Ovary (tissue), 9 donors: ENCODE data around the gene DICER1. TPM values are rescaled to one million over a fixed set of nuclear protein-coding genes. Genes with fewer than 3 reads are reported as not detected.
A peak's percentile ranks its signal among the peaks of the same experiment; 100 is the strongest.

Source experiments
- DNase-seq, 5 donors: peaks; one replicate each; pipeline ENCODE4 v3.0.0-alpha.2; 2019 to 2020
- H3K27ac ChIP-seq, 2 donors: fragments of 200-600 bp; one replicate each; pipeline versions ENCODE4 v1.5.1 to v1.8.0; 2019 to 2022
- H3K27me3 ChIP-seq: fragments of 200-600 bp; one replicate; pipeline ENCODE4 v1.8.0; 2022
- H3K36me3 ChIP-seq: fragments of 200-600 bp; sonication (generic); one replicate; pipeline ENCODE4 v1.5.1; 2019
- H3K4me1 ChIP-seq: one replicate; pipeline ENCODE4 v1.8.1; 2013; ENCODE audit warnings: mild to moderate bottlenecking, moderate library complexity; ENCODE audit not compliant: insufficient read depth
- H3K4me3 ChIP-seq: fragments of 200-600 bp; sonication (generic); one replicate; pipeline ENCODE4 v1.5.1; 2017
- H3K9me3 ChIP-seq, 2 donors: fragments of 200-600 bp in 1 of 2; sonication (generic) in 1 of 2; one replicate each; pipeline versions ENCODE4 v1.5.1 to v1.8.1; 2013 to 2019; ENCODE audit warnings: mild to moderate bottlenecking in 1 of 2, moderate library complexity in 1 of 2
- EP300 ChIP-seq: sonication (generic); formaldehyde crosslinking; IDR thresholded peaks from one replicate; pipeline ENCODE4 v1.6.1; 2017; ENCODE audit warnings: antibody characterized with exemption
- POLR2A ChIP-seq: fragments of 450-650 bp; IDR thresholded peaks from one replicate; pipeline ENCODE4 v1.6.1; 2017; ENCODE audit warnings: antibody characterized with exemption, mild to moderate bottlenecking, moderate library complexity
- WGBS, 3 donors: extraction: QIAGEN DNeasy Blood & Tissue Kit in 1 of 3; methylation state at CpG; one replicate each; pipeline versions ENCODE4 v1.1.5 to v1.1.7; 2013 to 2017; 5-methylcytosine and 5-hydroxymethylcytosine counted together
- intact Hi-C, 4 donors: fragments of 100-400 bp; cut with DNase I; formaldehyde crosslinking; loops; one replicate each; pipeline versions ENCODE4 v1.11.0 to v1.15.1; 2022 to 2023
- polyA plus RNA-seq, 2 donors: library from polyadenylated mRNA; stranded (reverse); fragments of 200-250 nt in 1 of 2; fragments of 350-450 nt in 1 of 2; fragmentation: Illumina TruSeq in 1 of 2; extraction: RNeasy Lipid Tissue Mini Kit (QIAGEN cat#74804) in 1 of 2; gene quantifications; one replicate each; pipeline ENCODE4 v1.2.3, GENCODE V29; 2013 to 2014
- total RNA-seq, 7 donors: library from RNA; depleted of rRNA in 2 of 7; stranded (reverse); fragments of >200 nt in 2 of 7; fragmentation: NEBNext Ultra II Directional in 3 of 7; extraction: Animal tissue kit (Norgen Biotek cat#: 25700) in 3 of 7; gene quantifications; one replicate each; pipeline versions ENCODE4 v1.1.0 to v1.2.4, GENCODE V29; 2016 to 2023
- TF ChIP-seq, protein P1 (sequence below), 3 donors: fragments of 450-650 bp in 2 of 3; fragments of 200-600 bp in 1 of 3; IDR thresholded peaks; one replicate each; pipeline versions ENCODE4 v1.5.1 to v1.8.0; 2016 to 2022; ENCODE audit warnings: antibody characterized with exemption in 3 of 3, mild to moderate bottlenecking in 1 of 3
- donor health status: DM: no; HTN: no; CAD: no; lungs with moderate emphysema.
- donor health status: DM: no; HTN: no; CAD: no.
- donor health status: Bipolar disorder and iron deficiency.
- donor health status: DM: yes; HTN: yes; CAD: no.
- donor health status: DM: no; HTN: no; CAD: no.
- donor health status: DM: yes; HTN: yes; CAD: no.

The DICER1 gene
- total and polyA plus RNA-seq, 9 donors: 9.6 to 54.7 (median 47.4) TPM

DNA sequence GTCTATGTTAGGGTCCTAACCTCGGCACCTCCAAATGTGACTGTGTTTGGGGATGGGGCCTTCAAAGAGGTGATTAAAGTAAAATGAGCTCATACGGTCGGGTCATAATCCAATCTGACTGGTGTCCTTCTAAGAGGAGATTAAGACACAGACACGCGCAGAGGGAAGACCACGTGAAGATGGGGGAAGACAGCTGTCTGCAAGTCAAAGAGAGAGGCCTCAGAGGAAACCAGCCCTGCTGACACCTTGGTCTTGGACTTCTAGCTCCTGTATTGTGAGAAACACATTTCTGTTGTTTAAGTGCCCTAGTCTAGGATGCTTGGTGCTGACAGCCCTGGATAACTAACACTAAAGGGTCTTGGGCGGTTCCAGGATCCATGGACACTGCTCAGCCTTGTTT, 109.6 kb downstream of the DICER1 start:
- H3K27me3 ChIP-seq: no peaks in the 10 kb centered on the region
- no peak overlapping the region for H3K4me3 ChIP-seq
- intact Hi-C loops: no loop called here
- H3K27ac ChIP-seq: no peak overlapping the region
- 82 to 89% (median 87%) methylated on average over 7 of the region's 7 CpGs for WGBS, 3 donors
- H3K36me3 ChIP-seq: no peaks in the 10 kb centered on the region
- no peaks in the 10 kb centered on the region for H3K9me3 ChIP-seq
- H3K4me1 ChIP-seq: no peaks in the 10 kb centered on the region
- peak in 1 of 5 donors; percentile 4 for DNase-seq
- TF ChIP-seq EP300 (no peak), POLR2A (no peak)
- TF ChIP-seq, protein P1, sequence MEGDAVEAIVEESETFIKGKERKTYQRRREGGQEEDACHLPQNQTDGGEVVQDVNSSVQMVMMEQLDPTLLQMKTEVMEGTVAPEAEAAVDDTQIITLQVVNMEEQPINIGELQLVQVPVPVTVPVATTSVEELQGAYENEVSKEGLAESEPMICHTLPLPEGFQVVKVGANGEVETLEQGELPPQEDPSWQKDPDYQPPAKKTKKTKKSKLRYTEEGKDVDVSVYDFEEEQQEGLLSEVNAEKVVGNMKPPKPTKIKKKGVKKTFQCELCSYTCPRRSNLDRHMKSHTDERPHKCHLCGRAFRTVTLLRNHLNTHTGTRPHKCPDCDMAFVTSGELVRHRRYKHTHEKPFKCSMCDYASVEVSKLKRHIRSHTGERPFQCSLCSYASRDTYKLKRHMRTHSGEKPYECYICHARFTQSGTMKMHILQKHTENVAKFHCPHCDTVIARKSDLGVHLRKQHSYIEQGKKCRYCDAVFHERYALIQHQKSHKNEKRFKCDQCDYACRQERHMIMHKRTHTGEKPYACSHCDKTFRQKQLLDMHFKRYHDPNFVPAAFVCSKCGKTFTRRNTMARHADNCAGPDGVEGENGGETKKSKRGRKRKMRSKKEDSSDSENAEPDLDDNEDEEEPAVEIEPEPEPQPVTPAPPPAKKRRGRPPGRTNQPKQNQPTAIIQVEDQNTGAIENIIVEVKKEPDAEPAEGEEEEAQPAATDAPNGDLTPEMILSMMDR (IDR thresholded peaks at IDR 0.05): no peak

DNA sequence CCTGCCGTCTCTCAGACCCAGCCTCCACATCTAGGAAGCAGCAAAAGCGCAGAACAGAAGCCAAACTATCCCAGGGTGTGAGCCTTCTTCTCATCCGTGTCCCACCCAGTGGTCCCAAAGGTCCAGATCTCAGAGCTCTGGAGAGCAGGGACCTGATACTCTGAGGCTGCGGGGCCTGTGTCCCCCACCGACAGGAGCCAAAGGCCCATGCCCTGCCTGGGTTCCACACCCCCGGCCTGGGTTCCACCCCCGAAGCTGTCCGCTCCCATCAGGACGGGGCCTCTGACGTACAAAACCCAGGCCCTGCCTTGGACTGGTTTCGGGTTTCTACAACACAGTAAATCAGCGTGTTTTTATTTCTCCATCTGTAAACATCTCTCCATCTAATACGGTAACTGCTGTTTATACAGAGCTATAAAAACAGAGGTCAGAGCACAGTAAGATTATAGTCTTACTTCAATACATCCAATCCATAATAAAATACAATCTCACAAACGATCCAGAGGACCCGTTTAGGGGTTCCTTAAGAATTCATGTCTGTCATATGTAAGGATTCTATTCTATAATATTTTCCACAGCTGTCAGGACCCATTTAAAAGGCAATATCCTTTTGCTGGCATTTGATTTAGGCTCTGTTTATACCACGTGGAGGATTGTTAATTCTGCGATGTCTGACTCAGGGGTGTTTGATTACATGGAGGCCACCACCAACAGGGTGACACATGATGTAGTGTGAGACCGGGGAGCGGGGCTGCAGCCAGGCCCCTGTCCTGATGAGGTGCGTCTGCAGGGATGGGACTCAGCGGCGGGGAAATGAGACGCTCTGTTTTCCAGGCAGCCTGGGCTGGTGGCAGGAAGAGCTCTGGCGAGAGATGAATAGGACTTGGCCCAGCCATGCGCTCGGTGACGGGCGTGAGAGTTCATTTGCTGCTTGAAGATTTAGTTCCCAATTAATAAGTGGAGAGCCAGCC, 110.3 kb downstream of the DICER1 start:
- peak in 1 of 5 donors; percentile 23 for DNase-seq
- TF ChIP-seq POLR2A (no peak), EP300 (no peak)
- TF ChIP-seq, protein P1 (IDR thresholded peaks at IDR 0.05): no peak
- no peaks in the 10 kb centered on the region for H3K36me3 ChIP-seq
- H3K4me3 ChIP-seq: no peak overlapping the region
- intact Hi-C loops: no loop called here
- H3K27ac ChIP-seq: no peak overlapping the region
- no peaks in the 10 kb centered on the region for H3K4me1 ChIP-seq
- H3K27me3 ChIP-seq: no peaks in the 10 kb centered on the region
- no peaks in the 10 kb centered on the region for H3K9me3 ChIP-seq
- WGBS, 3 donors: 46 to 50% (median 46%) methylated on average over 28 of the region's 28 CpGs

DNA sequence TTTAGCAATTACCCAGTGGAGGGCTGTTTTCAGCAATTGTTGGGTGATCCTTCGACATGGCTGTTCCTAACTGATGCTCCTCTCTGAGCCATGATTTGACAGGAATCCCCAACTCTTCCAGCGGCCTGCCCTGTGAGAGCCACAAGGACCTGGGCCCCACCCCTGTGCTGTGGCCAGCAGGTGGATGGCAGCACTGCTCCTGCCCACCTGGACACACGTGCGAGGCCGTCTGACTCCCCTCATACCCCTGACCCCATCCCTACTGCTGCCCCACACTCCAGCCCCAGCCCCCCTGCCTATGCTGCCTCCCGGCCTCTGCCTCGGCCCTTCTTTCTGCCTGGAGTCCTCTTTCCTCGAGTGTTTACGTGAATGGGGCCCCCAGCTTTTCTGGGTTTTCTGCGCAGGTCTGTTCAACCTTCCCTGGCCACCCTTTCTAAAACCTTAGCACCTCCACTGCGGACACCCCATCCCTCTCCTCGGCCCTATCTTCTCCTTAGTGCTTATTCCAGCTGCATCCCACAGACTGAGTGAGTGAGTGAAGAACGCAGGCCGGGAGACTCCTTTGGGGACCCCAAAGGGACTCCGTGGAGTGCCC, 111.4 kb downstream of the DICER1 start:
- 73 to 82% (median 74%) methylated on average over 15 of the region's 15 CpGs for WGBS, 3 donors
- TF ChIP-seq POLR2A: no peak
- TF ChIP-seq, protein P1 (IDR thresholded peaks at IDR 0.05): no peak
- TF ChIP-seq EP300: no peak
- peak in 1 of 5 donors; percentile 10 for DNase-seq
- Histone ChIP-seq H3K4me3 (no peak overlapping the region), H3K4me1 (no peaks in the 10 kb centered on the region), H3K27ac (no peak overlapping the region), H3K27me3 (no peaks in the 10 kb centered on the region), H3K36me3 (no peaks in the 10 kb centered on the region), H3K9me3 (no peaks in the 10 kb centered on the region)
- intact Hi-C loops: no loop called here

DNA sequence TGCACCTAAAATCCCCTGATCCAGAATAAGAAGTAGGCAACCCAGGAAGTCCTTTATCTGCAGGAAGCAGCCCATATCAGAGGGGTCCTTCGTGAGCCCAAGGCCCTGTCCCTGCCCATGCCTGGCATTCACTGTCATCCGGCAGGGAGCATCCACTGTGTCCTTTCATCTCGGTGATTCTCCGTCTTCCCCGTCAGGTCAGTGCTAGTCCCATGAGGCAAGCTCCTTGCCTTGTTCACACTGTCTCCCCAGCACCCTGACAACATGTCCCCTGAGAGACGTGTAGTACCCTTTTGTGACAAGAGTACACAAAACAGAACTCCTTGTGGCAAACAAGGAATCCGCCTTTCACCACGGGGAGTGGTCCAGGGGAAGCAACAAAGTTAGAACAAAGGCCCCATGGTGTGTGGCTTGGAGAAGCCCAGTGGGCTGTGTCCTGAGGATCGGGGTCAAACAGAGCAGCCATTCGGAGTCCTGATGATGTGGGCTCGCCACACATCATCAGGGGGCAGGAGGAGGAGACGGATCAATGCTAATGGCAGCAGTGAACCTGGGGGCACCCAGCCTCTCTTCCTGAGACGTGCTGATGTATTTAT, 112.1 kb downstream of the DICER1 start:
- no peaks in the 10 kb centered on the region for H3K4me1 ChIP-seq
- no peaks in the 10 kb centered on the region for H3K27me3 ChIP-seq
- WGBS, 3 donors: 72 to 77% (median 73%) methylated on average over 13 of the region's 13 CpGs
- no peaks in the 10 kb centered on the region for H3K36me3 ChIP-seq
- H3K27ac ChIP-seq: no peak overlapping the region
- TF ChIP-seq, protein P1 (IDR thresholded peaks at IDR 0.05): no peak
- no peak for TF ChIP-seq EP300
- H3K4me3 ChIP-seq: no peak overlapping the region
- DNase-seq: peak in 1 of 5 donors; percentile 15
- no peaks in the 10 kb centered on the region for H3K9me3 ChIP-seq
- intact Hi-C loops: no loop called here
